Neutrophil (primary cell): ENCODE data around the gene EPHA6.

Experiments used
- H3K27ac ChIP-seq: fragments of 200-600 bp; sonication (generic); 2 replicates; pipeline ENCODE4 v1.5.1; 2016; ENCODE audit warnings: mild to moderate bottlenecking, moderate library complexity
- H3K27me3 ChIP-seq: fragments of 200-600 bp; sonication (generic); 2 replicates; pipeline ENCODE4 v1.6.0; 2016; ENCODE audit warnings: mild to moderate bottlenecking
- H3K36me3 ChIP-seq: fragments of 200-600 bp; sonication (generic); 2 replicates; pipeline ENCODE4 v1.5.1; 2017
- H3K4me1 ChIP-seq, 2 experiments: fragments of 200-600 bp in 1 of 2; sonication (generic) in 1 of 2; 1 replicate in 1 of 2; 2 replicates in 1 of 2; pipeline versions ENCODE4 v1.5.1 to v1.6.1; 2013 to 2016; ENCODE audit warnings: low read depth in 1 of 2, low read length in 1 of 2, mild to moderate bottlenecking in 1 of 2, moderate library complexity in 1 of 2; ENCODE audit not compliant: control insufficient read depth in 1 of 2, insufficient read depth in 1 of 2
- H3K4me3 ChIP-seq, 2 experiments: fragments of 200-600 bp in 1 of 2; sonication (generic) in 1 of 2; 1 replicate in 1 of 2; 2 replicates in 1 of 2; pipeline ENCODE4 v1.5.1; 2013 to 2016; ENCODE audit warnings: low read depth in 1 of 2, low read length in 1 of 2, mild to moderate bottlenecking in 1 of 2, moderate library complexity in 1 of 2
- H3K9me3 ChIP-seq: fragments of 200-600 bp; sonication (generic); 2 replicates; pipeline ENCODE4 v1.5.1; 2016
- CTCF ChIP-seq: fragments of 200-600 bp; sonication (generic); IDR thresholded peaks from 2 replicates; pipeline ENCODE4 v1.5.1; 2016; ENCODE audit warnings: antibody characterized with exemption

The EPHA6 gene

GRCh38 chr3:97692831-97693230, 878.4 kb downstream of the EPHA6 start:
- Histone ChIP-seq H3K27me3 (no peaks in the 10 kb centered on the region), H3K4me1 (no peaks in the 10 kb centered on the region), H3K4me3 (no peak overlapping the region), H3K9me3 (no peaks in the 10 kb centered on the region), H3K36me3 (no peaks in the 10 kb centered on the region), H3K27ac (no peak overlapping the region)
- no peak for TF ChIP-seq CTCF

GRCh38 chr3:97694876-97695275, 880.5 kb downstream of the EPHA6 start:
- no peaks in the 10 kb centered on the region for H3K9me3 ChIP-seq
- H3K4me1 ChIP-seq = no peaks in the 10 kb centered on the region
- H3K27me3 ChIP-seq = no peaks in the 10 kb centered on the region
- H3K27ac ChIP-seq = no peak overlapping the region
- no peak overlapping the region for H3K4me3 ChIP-seq
- no peaks in the 10 kb centered on the region for H3K36me3 ChIP-seq
- TF ChIP-seq CTCF = no peak

DNA sequence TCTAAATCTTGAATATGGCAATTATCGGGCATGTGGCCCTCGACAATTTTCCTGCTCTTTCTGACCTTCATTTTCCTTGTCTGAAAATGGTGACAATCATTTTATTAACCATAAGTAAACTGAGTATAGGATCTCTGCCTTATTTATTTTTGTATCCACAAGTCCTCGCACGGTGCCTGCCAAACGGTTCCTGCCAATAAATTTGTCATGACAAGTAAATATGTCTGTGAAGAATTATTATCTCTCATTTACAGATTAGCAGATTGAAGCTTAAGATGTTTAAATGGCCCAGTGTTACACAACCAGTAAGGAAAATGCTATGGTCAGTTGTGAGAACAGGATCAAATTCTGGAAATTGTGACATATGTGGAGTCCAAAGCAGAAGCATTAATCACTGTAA, 884.3 kb downstream of the EPHA6 start:
- Histone ChIP-seq H3K36me3 (no peaks in the 10 kb centered on the region), H3K9me3 (no peaks in the 10 kb centered on the region), H3K27me3 (no peaks in the 10 kb centered on the region), H3K4me1 (no peaks in the 10 kb centered on the region), H3K4me3 (no peak overlapping the region), H3K27ac (no peak overlapping the region)
- no peak for TF ChIP-seq CTCF

DNA sequence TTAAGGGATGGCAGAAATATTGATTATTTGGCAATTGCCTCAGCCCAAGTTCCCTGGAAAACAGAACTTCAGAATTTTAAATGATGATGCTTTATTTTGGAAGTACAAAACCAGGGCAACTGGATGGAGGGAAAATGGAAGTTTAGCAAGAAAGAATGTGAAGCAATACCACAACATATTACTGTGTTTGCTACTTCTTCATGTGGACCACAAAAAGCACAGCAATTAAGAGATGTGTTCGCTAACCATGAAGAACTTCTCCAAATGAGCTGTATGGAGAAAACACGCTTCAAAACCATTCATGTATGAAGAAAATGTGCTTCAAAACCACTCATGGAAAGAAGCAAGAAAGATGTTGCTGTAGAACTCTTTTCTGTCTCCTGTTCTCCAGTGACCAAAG, 885.5 kb downstream of the EPHA6 start:
- no peaks in the 10 kb centered on the region for H3K27me3 ChIP-seq
- TF ChIP-seq CTCF = no peak

GRCh38 chr3:97705764-97706163, 891.4 kb downstream of the EPHA6 start:
- Histone ChIP-seq H3K4me1 (no peaks in the 10 kb centered on the region), H3K4me3 (no peak overlapping the region), H3K36me3 (no peaks in the 10 kb centered on the region), H3K9me3 (no peaks in the 10 kb centered on the region), H3K27ac (no peak overlapping the region), H3K27me3 (no peaks in the 10 kb centered on the region)
- no peak for TF ChIP-seq CTCF

More for the DNA sequence above, 885.5 kb downstream of the EPHA6 start:
- no peaks in the 10 kb centered on the region for H3K4me1 ChIP-seq
- H3K4me3 ChIP-seq = no peak overlapping the region
- H3K36me3 ChIP-seq = no peaks in the 10 kb centered on the region
- no peaks in the 10 kb centered on the region for H3K9me3 ChIP-seq
- H3K27ac ChIP-seq = no peak overlapping the region

GRCh38 chr3:97706226-97706625, 891.8 kb downstream of the EPHA6 start:
- Histone ChIP-seq H3K27ac (no peak overlapping the region), H3K36me3 (no peaks in the 10 kb centered on the region), H3K4me1 (no peaks in the 10 kb centered on the region), H3K27me3 (no peaks in the 10 kb centered on the region), H3K9me3 (no peaks in the 10 kb centered on the region), H3K4me3 (no peak overlapping the region)
- no peak for TF ChIP-seq CTCF
